GM12874 (cell line): ENCODE data around the gene MRPL34.

Source experiments
- TF ChIP-seq, protein P1 (sequence below): IDR thresholded peaks from 2 replicates; pipeline ENCODE4 v1.5.1; 2011; ENCODE audit warnings: low read depth, mild to moderate bottlenecking, control low read depth, low read length, moderate library complexity; ENCODE audit not compliant: insufficient read depth

MRPL34 gene

DNA sequence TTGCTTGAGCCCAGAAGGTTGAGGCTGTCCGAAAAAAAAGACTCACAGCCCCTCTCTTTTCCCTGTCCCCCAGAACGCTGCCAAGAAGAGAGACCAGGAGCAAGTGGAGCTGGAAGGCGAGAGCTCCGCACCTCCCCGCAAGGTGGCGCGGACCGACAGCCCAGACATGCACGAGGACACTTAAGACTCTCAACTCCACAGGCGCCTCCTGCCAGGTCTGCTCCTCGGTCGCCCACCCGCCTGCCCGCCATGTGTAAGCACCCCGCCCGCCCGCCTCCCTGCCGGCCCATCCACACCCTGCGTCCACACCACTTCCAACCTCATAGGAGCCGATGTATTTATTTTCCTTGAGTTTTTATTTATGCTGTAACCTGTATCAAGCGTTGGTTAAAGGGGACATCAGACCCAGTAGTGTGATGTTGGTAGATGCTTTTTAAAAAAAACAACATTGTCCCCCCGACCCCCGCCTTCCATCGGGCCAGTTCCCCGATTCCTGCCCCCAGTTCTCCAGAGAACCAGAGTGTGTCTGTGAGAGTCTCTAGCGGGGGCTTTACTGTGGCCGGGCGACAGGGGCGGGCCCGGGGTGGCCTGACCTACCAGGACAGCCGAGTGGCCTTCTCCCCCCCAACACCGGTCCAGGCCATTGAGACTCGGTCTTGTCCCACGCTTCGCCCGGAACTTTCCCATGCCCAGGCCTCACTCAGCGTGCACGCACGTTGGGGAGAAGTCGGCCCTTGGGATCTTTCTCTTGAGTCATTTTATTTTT is 14.0 kb downstream of the MRPL34 start:
- TF ChIP-seq, protein P1, sequence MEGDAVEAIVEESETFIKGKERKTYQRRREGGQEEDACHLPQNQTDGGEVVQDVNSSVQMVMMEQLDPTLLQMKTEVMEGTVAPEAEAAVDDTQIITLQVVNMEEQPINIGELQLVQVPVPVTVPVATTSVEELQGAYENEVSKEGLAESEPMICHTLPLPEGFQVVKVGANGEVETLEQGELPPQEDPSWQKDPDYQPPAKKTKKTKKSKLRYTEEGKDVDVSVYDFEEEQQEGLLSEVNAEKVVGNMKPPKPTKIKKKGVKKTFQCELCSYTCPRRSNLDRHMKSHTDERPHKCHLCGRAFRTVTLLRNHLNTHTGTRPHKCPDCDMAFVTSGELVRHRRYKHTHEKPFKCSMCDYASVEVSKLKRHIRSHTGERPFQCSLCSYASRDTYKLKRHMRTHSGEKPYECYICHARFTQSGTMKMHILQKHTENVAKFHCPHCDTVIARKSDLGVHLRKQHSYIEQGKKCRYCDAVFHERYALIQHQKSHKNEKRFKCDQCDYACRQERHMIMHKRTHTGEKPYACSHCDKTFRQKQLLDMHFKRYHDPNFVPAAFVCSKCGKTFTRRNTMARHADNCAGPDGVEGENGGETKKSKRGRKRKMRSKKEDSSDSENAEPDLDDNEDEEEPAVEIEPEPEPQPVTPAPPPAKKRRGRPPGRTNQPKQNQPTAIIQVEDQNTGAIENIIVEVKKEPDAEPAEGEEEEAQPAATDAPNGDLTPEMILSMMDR, result no peak

DNA sequence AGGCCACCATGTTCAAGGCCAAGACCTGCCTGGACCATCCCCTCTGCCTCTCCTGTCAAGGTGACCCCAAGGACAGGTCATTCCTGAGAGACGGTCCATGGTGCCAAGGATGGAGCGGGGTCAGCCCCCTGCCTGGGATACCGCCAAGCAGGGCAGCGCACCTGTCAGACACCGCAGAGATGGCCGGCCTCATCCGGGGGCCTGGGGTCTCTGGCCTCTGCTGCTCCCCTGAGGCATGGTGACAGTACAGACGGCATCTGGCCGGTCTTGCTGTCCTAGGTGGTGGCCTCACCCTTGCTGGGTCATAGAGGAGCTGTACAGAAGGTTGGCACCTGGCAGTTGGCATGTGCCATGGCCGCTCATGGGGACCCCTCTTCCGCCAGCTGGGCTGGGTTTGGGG is 14.8 kb downstream of the MRPL34 start:
- TF ChIP-seq, protein P1, result no peak

DNA sequence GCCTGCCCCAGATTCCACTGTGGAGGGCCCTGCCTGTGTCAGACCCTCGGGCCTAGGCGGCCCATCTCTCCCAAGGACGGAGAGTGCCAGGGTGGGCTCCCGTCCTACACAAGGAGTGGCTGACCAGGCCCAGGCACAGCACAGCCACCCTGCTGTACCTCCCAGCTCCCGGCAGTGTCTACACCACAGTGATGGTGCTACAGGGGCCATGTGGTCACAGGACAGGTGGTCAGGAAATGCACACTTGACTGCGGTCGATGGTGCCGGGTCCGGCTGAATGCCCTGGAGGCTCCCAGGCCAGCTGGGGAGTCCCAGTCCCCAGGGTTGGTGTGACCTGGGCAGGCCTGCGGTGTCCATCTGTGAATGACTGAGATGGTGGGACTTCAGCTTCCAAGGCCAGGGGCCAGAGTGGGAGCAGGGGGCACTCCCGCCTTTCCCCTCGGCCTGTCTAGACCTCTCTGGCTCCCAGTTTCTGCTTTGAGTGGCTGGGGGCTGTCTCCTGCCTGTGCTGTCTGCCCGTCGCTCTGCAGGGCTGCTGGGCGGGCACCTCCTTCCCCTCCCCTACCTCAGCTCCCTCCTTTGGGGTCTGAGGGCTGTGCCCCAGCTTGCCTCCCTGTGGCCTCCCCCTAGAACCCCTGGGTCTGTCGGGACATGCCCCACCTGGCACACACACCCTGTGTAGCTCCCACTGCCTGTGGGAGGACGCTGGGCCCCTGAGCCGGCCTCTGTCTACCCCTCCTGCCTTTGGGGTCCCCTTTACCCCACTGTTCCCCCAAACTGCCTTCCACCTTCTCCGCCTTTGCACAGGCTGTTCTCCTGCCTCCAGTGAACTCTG is 16.2 kb downstream of the MRPL34 start:
- TF ChIP-seq, protein P1, result no peak

DNA sequence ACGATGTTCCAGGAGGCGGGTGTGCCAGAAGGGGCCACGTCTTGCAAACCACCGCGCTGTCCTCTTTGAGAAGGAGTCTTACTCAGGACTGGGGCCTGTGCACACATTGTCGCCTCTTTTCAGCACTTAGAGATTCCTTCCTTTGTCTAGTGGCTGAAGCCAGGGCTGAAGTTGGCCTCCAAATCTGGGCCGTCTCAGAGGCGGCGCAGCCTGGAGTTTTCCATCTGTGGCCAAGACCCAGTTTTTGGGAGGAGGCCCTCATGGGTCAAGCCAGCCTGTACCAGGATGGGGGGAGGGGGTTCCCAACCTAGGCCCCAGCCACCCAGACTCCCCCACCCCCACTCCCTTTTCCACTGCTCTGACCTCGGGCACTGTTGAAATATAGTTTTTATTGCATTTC is 17.2 kb downstream of the MRPL34 start:
- TF ChIP-seq, protein P1, result no peak

DNA sequence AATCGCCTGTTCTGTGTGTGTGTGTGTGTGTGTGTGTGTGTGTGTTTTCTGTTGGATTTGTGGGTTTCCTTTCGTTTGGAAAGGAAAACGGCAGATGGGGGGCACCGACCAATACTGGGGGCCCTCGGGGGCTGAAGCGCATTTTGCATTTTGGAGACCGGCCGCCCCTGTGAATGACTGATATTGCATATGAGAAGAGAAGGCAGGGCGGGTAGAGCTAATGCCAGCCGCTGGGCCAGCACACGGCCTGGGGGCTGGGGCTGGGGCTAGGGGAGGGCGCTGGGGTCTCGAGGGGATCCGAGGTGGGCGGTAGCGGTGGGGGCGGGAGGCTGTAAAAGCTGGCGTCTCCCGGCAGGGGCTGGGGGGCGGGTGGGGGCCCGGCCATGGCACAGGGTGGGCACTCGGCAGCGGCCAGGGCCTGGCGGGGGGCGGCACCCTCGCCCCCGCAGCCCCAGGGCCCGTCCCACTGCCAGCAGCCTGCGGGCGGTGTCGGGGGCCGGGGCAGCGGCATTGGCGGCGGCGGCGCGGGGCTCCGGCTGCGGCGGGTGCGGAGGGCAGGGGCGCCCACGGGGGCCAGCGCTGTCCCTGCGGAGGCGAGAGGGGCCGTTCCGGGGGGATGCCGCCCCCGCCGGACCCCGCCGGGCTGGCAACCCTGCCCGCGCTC is 17.8 kb downstream of the MRPL34 start:
- TF ChIP-seq, protein P1, result no peak

DNA sequence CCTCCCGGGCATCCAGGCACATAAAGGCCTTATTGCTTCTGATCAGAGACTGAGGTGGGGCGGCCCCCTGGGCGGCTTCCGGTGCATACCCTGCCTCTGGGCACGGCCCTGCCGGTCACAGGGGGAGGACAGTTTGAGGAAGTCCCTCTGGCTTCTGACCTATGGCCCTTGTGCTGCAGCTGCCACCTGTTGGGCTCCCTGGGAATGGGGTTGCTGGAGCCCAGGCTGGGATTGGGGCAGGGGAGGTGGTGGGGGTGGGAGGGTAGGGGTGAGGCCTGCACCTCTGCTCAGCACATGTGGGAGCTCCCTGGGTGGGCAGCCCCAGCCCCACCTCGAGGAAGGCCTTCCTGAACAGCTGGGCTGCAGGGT is 18.3 kb downstream of the MRPL34 start:
- TF ChIP-seq, protein P1, result no peak
